ENCODE measurements around the gene PTBP3. TPM values are rescaled to one million over a fixed set of nuclear protein-coding genes. Genes with fewer than 3 reads are reported as not detected.

PTBP3 gene
- total RNA-seq, 4 donors from 2014 or later = 19.9 to 31.1 (median 25.5) TPM

- no peak overlapping the region for H3K27ac ChIP-seq (replicated peaks in 1 of 4)
- H3K36me3 ChIP-seq = peaks cover 0 to 26% (median 0%) of the 10 kb centered on the region in 4 donors
- H3K27me3 ChIP-seq = no peaks in the 10 kb centered on the region
- H3K9me3 ChIP-seq = no peaks in the 10 kb centered on the region
- DNase-seq (ENCODE audit: extremely low spot score) = no peak
- no peak overlapping the region for H3K4me3 ChIP-seq
- H3K4me1 ChIP-seq = no peaks in the 10 kb centered on the region
- intact Hi-C loops (cut with DNase I) = no loop called here
- TF ChIP-seq CTCF (IDR thresholded peaks at IDR 0.05) = no peak
- TF ChIP-seq POLR2AphosphoS5 (IDR thresholded peaks at IDR 0.05) = no peak
- TF ChIP-seq POLR2A (IDR thresholded peaks at IDR 0.05; ENCODE audit: low read depth) = no peak
- no peak for TF ChIP-seq EP300 (IDR thresholded peaks at IDR 0.05)
- WGBS = 100% methylated on average over 1 of the region's 1 CpG
These were observed 84.7 kb downstream of the PTBP3 start for GRCh38 chr9:112248722-112249121.

- no peaks in the 10 kb centered on the region for H3K27me3 ChIP-seq
- no peak for TF ChIP-seq CTCF (IDR thresholded peaks at IDR 0.05)
- no peak for TF ChIP-seq EP300 (IDR thresholded peaks at IDR 0.05)
- TF ChIP-seq POLR2AphosphoS5 (IDR thresholded peaks at IDR 0.05) = no peak
- TF ChIP-seq POLR2A (IDR thresholded peaks at IDR 0.05; ENCODE audit: low read depth) = no peak
- no peaks in the 10 kb centered on the region for H3K4me1 ChIP-seq
- intact Hi-C loops (cut with DNase I) = no loop called here
- H3K9me3 ChIP-seq = no peaks in the 10 kb centered on the region
- H3K36me3 ChIP-seq = peaks cover 0 to 18% (median 2%) of the 10 kb centered on the region in 4 donors
- no peak overlapping the region for H3K4me3 ChIP-seq
- H3K27ac ChIP-seq (replicated peaks in 1 of 4) = no peak overlapping the region
- 97% methylated on average over 3 of the region's 3 CpGs for WGBS
- no peak for DNase-seq (ENCODE audit: extremely low spot score)
These were observed 86.3 kb downstream of the PTBP3 start for GRCh38 chr9:112247090-112247489.

GRCh38 chr9:112245126-112245525, 88.3 kb downstream of the PTBP3 start:
- Histone ChIP-seq H3K27me3 (no peaks in the 10 kb centered on the region), H3K27ac (replicated peaks in 1 of 4) (no peak overlapping the region), H3K4me3 (no peak overlapping the region), H3K9me3 (no peaks in the 10 kb centered on the region), H3K36me3 (peaks cover 0 to 13% (median 2%) of the 10 kb centered on the region in 4 donors), H3K4me1 (no peaks in the 10 kb centered on the region)
- no peak for TF ChIP-seq POLR2A (IDR thresholded peaks at IDR 0.05; ENCODE audit: low read depth)
- no peak for DNase-seq (ENCODE audit: extremely low spot score)
- WGBS = 95% methylated on average over 5 of the region's 5 CpGs
- intact Hi-C loops (cut with DNase I) = no loop called here

- WGBS = 95% methylated on average over 6 of the region's 6 CpGs
- TF ChIP-seq POLR2AphosphoS5 (IDR thresholded peaks at IDR 0.05) = no peak
- TF ChIP-seq EP300 (IDR thresholded peaks at IDR 0.05) = no peak
- no peak for TF ChIP-seq POLR2A (IDR thresholded peaks at IDR 0.05; ENCODE audit: low read depth)
- TF ChIP-seq CTCF (IDR thresholded peaks at IDR 0.05) = no peak
- H3K27me3 ChIP-seq = no peaks in the 10 kb centered on the region
- no peaks in the 10 kb centered on the region for H3K4me1 ChIP-seq
- intact Hi-C loops (cut with DNase I) = no loop called here
- no peak overlapping the region for H3K27ac ChIP-seq (replicated peaks in 1 of 4)
- no peak overlapping the region for H3K4me3 ChIP-seq
- peaks cover 0 to 13% (median 2%) of the 10 kb centered on the region in 4 donors for H3K36me3 ChIP-seq
- H3K9me3 ChIP-seq = no peaks in the 10 kb centered on the region
- DNase-seq (ENCODE audit: extremely low spot score) = no peak
These were observed 91.1 kb downstream of the PTBP3 start for GRCh38 chr9:112242147-112242804.

GRCh38 chr9:112241491-112241890, 91.9 kb downstream of the PTBP3 start:
- no peak overlapping the region for H3K27ac ChIP-seq (replicated peaks in 1 of 4)
- H3K9me3 ChIP-seq = no peaks in the 10 kb centered on the region
- DNase-seq (ENCODE audit: extremely low spot score) = no peak
- peaks cover 0 to 13% (median 2%) of the 10 kb centered on the region in 4 donors for H3K36me3 ChIP-seq
- no peaks in the 10 kb centered on the region for H3K4me1 ChIP-seq
- H3K4me3 ChIP-seq = no peak overlapping the region
- intact Hi-C loops (cut with DNase I) = no loop called here
- no peaks in the 10 kb centered on the region for H3K27me3 ChIP-seq
- TF ChIP-seq POLR2A (IDR thresholded peaks at IDR 0.05; ENCODE audit: low read depth) (no peak), CTCF (IDR thresholded peaks at IDR 0.05) (no peak), POLR2AphosphoS5 (IDR thresholded peaks at IDR 0.05) (no peak), EP300 (IDR thresholded peaks at IDR 0.05) (no peak)
- WGBS = 89% methylated on average over 2 of the region's 2 CpGs

Measured in esophagus muscularis mucosa (tissue), 4 donors.